Neural progenitor cell (in vitro differentiated cells): ENCODE data around the gene BRINP1. TPM values are rescaled to one million over a fixed set of nuclear protein-coding genes. Genes with fewer than 3 reads are reported as not detected.

ENCODE experiments used
- DNase-seq: peaks from one replicate; pipeline ENCODE4 v3.0.0-alpha.2; 2016; ENCODE audit warnings: low spot score
- H2AFZ ChIP-seq: fragments of 200-600 bp; sonication (generic); replicated peaks from 2 replicates; pipeline ENCODE4 v1.6.1; 2016; ENCODE audit warnings: antibody characterized with exemption
- H3F3A ChIP-seq: fragments of 200-600 bp; sonication (generic); 2 replicates; pipeline ENCODE4 v1.6.1; 2016; ENCODE audit warnings: antibody characterized with exemption, low read depth
- H3K27ac ChIP-seq: fragments of 200-600 bp; sonication (generic); 2 replicates; pipeline ENCODE4 v1.5.1; 2016; ENCODE audit warnings: mild to moderate bottlenecking
- H3K27me3 ChIP-seq: fragments of 200-600 bp; sonication (generic); 2 replicates; pipeline ENCODE4 v1.6.1; 2016; ENCODE audit warnings: mild to moderate bottlenecking, moderate library complexity
- H3K36me3 ChIP-seq: fragments of 200-600 bp; sonication (generic); 2 replicates; pipeline ENCODE4 v1.5.1; 2016
- H3K4me1 ChIP-seq: fragments of 200-600 bp; sonication (generic); 2 replicates; pipeline ENCODE4 v1.6.1; 2016; ENCODE audit warnings: mixed run types
- H3K4me2 ChIP-seq: fragments of 200-600 bp; sonication (generic); 2 replicates; pipeline ENCODE4 v1.6.1; 2016
- H3K4me3 ChIP-seq: fragments of 200-600 bp; sonication (generic); 2 replicates; pipeline ENCODE4 v1.5.1; 2016
- H3K79me2 ChIP-seq: fragments of 200-600 bp; sonication (generic); 2 replicates; pipeline ENCODE4 v1.6.1; 2016; ENCODE audit warnings: low read depth
- H3K9ac ChIP-seq: fragments of 200-600 bp; sonication (generic); 2 replicates; pipeline ENCODE4 v1.6.1; 2016
- H3K9me3 ChIP-seq: fragments of 200-600 bp; sonication (generic); 2 replicates; pipeline ENCODE4 v1.5.1; 2016; ENCODE audit warnings: low read depth
- H4K20me1 ChIP-seq: fragments of 200-600 bp; sonication (generic); 2 replicates; pipeline ENCODE4 v1.6.1; 2016; ENCODE audit warnings: low read depth
- H3K27ac Mint-ChIP-seq: 3 replicates; pipeline ENCODE4 v1.8.0; 2021; ENCODE audit warnings: mixed read lengths
- H3K27me3 Mint-ChIP-seq: 2 replicates; pipeline ENCODE4 v1.8.0; 2022; ENCODE audit warnings: low read depth, mild to moderate bottlenecking, inconsistent platforms, moderate library complexity, mixed read lengths; ENCODE audit not compliant: insufficient read depth
- H3K36me3 Mint-ChIP-seq: 3 replicates; pipeline ENCODE4 v1.8.0; 2021; ENCODE audit warnings: mixed read lengths
- H3K4me1 Mint-ChIP-seq: 3 replicates; pipeline ENCODE4 v1.8.0; 2021; ENCODE audit warnings: mixed read lengths
- H3K4me3 Mint-ChIP-seq: 3 replicates; pipeline ENCODE4 v1.8.0; 2021; ENCODE audit warnings: mild to moderate bottlenecking, moderate library complexity, mixed read lengths
- H3K9me3 Mint-ChIP-seq: 3 replicates; pipeline ENCODE4 v1.8.0; 2020; ENCODE audit warnings: mixed read lengths
- EZH2 ChIP-seq: fragments of 200-600 bp; sonication (generic); IDR thresholded peaks from 2 replicates; pipeline ENCODE4 v1.6.1; 2017; ENCODE audit warnings: antibody characterized with exemption, mild to moderate bottlenecking, moderate library complexity
- EZH2phosphoT487 ChIP-seq: fragments of 200-600 bp; sonication (generic); IDR thresholded peaks from 2 replicates; pipeline ENCODE4 v1.6.1; 2017; ENCODE audit warnings: antibody characterized with exemption
- total RNA-seq: library from RNA; depleted of rRNA; stranded (reverse); fragments of >200 nt; gene quantifications from 2 replicates; pipeline ENCODE4 v1.2.3, GENCODE V29; 2015; ENCODE audit warnings: low replicate concordance
- TF ChIP-seq, protein P1 (sequence below): fragments of 200-600 bp; sonication (generic); IDR thresholded peaks from 2 replicates; pipeline ENCODE4 v1.5.1; 2017; ENCODE audit warnings: antibody characterized with exemption, mild to moderate bottlenecking

The BRINP1 gene
- total RNA-seq, 1 donor from 2014 or later: 0.62 TPM

DNA sequence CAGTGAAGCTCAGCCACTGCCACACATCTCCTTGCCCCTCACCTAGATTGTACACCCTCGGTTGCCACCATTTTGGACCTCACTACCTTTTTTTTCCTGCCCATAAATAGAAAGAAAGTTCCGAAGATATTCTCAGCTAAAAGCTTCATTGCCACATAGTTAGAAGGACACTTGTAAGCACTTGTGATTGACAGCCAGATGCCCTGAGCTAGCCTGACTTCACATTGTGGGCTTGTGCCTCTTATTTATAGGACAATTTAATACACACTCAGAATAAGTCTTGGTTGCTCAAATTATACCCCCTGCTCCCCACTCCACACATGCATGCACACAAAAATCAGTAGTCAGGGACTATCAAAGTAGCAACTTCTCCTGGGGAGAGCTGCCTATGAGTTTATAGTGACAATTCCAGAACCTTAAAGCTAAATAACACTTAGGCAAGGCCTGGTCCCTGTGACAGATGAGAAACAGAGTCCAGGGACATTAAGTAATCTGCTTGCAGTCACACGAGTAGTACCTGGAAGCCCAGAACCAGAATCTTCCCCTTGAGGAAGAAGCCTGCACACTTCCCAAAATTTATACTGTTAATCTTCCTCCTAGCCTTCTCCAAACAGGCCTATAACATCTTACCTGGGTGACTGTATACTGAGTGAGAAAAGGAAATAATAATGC lies 184.8 kb downstream of the BRINP1 start:
- Histone ChIP-seq H4K20me1 (no peaks in the 10 kb centered on the region), H2AFZ (no peak overlapping the region), H3K4me2 (no peak overlapping the region), H3K4me1 (peaks cover 6% of the 10 kb centered on the region), H3K4me3 (no peak overlapping the region), H3K27ac (no peak overlapping the region), H3F3A (no peaks in the 10 kb centered on the region), H3K36me3 (no peaks in the 10 kb centered on the region), H3K27me3 (no peaks in the 10 kb centered on the region), H3K79me2 (no peaks in the 10 kb centered on the region), H3K9me3 (no peaks in the 10 kb centered on the region), H3K9ac (no peak overlapping the region)
- Mint-ChIP-seq H3K27me3 (peaks cover 8% of the 10 kb centered on the region), H3K4me1 (peaks cover 8% of the 10 kb centered on the region), H3K27ac (no peak overlapping the region), H3K4me3 (no peak overlapping the region), H3K36me3 (no peaks in the 10 kb centered on the region), H3K9me3 (peaks cover 3% of the 10 kb centered on the region)
- no peak for DNase-seq
- TF ChIP-seq EZH2 (no peak), EZH2phosphoT487 (no peak)
- TF ChIP-seq, protein P1, sequence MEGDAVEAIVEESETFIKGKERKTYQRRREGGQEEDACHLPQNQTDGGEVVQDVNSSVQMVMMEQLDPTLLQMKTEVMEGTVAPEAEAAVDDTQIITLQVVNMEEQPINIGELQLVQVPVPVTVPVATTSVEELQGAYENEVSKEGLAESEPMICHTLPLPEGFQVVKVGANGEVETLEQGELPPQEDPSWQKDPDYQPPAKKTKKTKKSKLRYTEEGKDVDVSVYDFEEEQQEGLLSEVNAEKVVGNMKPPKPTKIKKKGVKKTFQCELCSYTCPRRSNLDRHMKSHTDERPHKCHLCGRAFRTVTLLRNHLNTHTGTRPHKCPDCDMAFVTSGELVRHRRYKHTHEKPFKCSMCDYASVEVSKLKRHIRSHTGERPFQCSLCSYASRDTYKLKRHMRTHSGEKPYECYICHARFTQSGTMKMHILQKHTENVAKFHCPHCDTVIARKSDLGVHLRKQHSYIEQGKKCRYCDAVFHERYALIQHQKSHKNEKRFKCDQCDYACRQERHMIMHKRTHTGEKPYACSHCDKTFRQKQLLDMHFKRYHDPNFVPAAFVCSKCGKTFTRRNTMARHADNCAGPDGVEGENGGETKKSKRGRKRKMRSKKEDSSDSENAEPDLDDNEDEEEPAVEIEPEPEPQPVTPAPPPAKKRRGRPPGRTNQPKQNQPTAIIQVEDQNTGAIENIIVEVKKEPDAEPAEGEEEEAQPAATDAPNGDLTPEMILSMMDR: no peak

DNA sequence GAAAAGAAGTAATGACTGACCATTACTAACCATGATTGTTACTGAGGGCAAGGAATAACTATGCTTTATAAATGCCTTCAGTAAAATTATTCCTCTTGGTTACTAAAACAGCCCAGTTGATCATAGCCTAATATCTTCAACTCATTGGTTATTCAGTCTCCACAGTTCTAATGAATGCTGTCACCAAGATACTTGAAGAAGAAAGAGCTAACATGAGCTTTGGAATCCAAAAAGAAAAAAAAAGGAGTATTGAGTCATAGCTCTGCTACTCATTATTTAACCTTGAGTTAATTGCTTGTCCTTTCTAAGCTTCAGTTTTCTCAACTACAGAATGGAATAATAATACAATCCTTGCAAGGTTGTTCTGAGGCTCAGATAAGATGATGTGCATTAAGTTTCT lies 187.7 kb downstream of the BRINP1 start:
- no peaks in the 10 kb centered on the region for H3K36me3 ChIP-seq
- H3F3A ChIP-seq: no peaks in the 10 kb centered on the region
- Mint-ChIP-seq H3K4me3 (no peak overlapping the region), H3K36me3 (no peaks in the 10 kb centered on the region), H3K27ac (no peak overlapping the region), H3K4me1 (peaks cover 32% of the 10 kb centered on the region), H3K27me3 (peaks cover 7% of the 10 kb centered on the region), H3K9me3 (no peaks in the 10 kb centered on the region)
- no peak for TF ChIP-seq EZH2phosphoT487
- TF ChIP-seq, protein P1: no peak
- no peak for TF ChIP-seq EZH2
- H3K27me3 ChIP-seq: no peaks in the 10 kb centered on the region
- H3K4me1 ChIP-seq: peaks cover 29% of the 10 kb centered on the region
- H3K4me2 ChIP-seq: no peak overlapping the region
- H3K27ac ChIP-seq: no peak overlapping the region
- no peak for DNase-seq
- H3K9me3 ChIP-seq: no peaks in the 10 kb centered on the region
- H3K4me3 ChIP-seq: no peak overlapping the region
- no peaks in the 10 kb centered on the region for H3K79me2 ChIP-seq
- no peaks in the 10 kb centered on the region for H4K20me1 ChIP-seq
- no peak overlapping the region for H3K9ac ChIP-seq
- H2AFZ ChIP-seq: no peak overlapping the region

DNA sequence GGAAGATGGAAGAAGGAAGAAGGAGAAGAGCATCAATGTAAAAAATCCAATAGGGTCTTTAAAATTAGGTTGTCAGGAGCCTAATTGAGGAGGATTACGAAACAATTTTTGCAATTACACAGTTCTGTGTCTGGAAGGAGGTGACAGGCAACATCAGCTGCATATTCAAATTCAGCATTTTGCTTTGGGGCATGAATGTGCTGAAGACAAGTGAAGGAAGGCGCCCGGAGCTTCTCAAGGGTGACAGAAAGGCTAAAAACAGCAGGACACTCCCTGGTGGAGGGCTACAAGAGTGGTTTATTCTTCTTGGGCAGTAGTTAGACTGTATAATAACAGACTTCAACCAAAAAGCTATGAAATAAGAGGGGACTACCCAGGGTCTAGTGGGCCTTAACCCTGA lies 188.3 kb downstream of the BRINP1 start:
- Histone ChIP-seq H3K4me3 (no peak overlapping the region), H3K9ac (no peak overlapping the region), H3F3A (no peaks in the 10 kb centered on the region), H3K27ac (no peak overlapping the region), H3K79me2 (no peaks in the 10 kb centered on the region), H3K27me3 (no peaks in the 10 kb centered on the region), H3K36me3 (no peaks in the 10 kb centered on the region), H3K4me2 (no peak overlapping the region), H4K20me1 (no peaks in the 10 kb centered on the region), H3K9me3 (no peaks in the 10 kb centered on the region), H2AFZ (no peak overlapping the region), H3K4me1 (peaks cover 29% of the 10 kb centered on the region)
- Mint-ChIP-seq H3K4me1 (peaks cover 32% of the 10 kb centered on the region), H3K27me3 (peaks cover 7% of the 10 kb centered on the region), H3K4me3 (no peak overlapping the region), H3K36me3 (no peaks in the 10 kb centered on the region), H3K27ac (no peak overlapping the region), H3K9me3 (no peaks in the 10 kb centered on the region)
- no peak for DNase-seq
- TF ChIP-seq EZH2phosphoT487 (no peak), EZH2 (no peak)
- TF ChIP-seq, protein P1: no peak
